Lower leg skin (tissue), 4 donors: Measurements from ENCODE around the gene ZRANB3. TPM values are rescaled to one million over a fixed set of nuclear protein-coding genes. Genes with fewer than 3 reads are reported as not detected.
"Not testable (repeated sequence)": the region's sequence is repeated elsewhere in the genome, so short reads cannot be mapped to it uniquely, and the experiment has no call there.

ENCODE experiments used
- DNase-seq, 2 donors: peaks; one replicate each; pipeline ENCODE4 v3.0.0-alpha.2; 2019; ENCODE audit warnings: low spot score in 2 of 2
- H3K4me3 ChIP-seq: fragments of 200-600 bp; sonication (generic); 2 replicates; pipeline ENCODE4 v1.5.1; 2017; ENCODE audit warnings: mild to moderate bottlenecking, low read depth; ENCODE audit not compliant: poor library complexity, severe bottlenecking
- POLR2A ChIP-seq, 2 donors: fragments of 450-650 bp; IDR thresholded peaks; one replicate each; pipeline ENCODE4 v1.6.1; 2016 to 2017; ENCODE audit warnings: antibody characterized with exemption in 2 of 2, mild to moderate bottlenecking in 1 of 2, moderate library complexity in 1 of 2
- WGBS, 2 donors: methylation state at CpG; one replicate each; pipeline ENCODE4 v1.1.5; 2018; 5-methylcytosine and 5-hydroxymethylcytosine counted together
- intact Hi-C: fragments of 100-400 bp; cut with DNase I; formaldehyde crosslinking; loops from one replicate; pipeline ENCODE4 v1.15.0; 2023; ENCODE audit warnings: low total_unique reads
- total RNA-seq, 4 donors: library from RNA; depleted of rRNA; stranded (reverse); fragments of >200 nt; gene quantifications; one replicate each; pipeline ENCODE4 v1.1.0, GENCODE V29; 2016
- TF ChIP-seq, protein P1 (sequence below), 3 donors: fragments of 450-650 bp; IDR thresholded peaks; one replicate each; pipeline ENCODE4 v1.5.1; 2016; ENCODE audit warnings: antibody characterized with exemption in 3 of 3, mild to moderate bottlenecking in 3 of 3, moderate library complexity in 2 of 3

ZRANB3 gene
- total RNA-seq, 4 donors from 2014 or later, result 2.1 to 8.1 (median 4.1) TPM

DNA sequence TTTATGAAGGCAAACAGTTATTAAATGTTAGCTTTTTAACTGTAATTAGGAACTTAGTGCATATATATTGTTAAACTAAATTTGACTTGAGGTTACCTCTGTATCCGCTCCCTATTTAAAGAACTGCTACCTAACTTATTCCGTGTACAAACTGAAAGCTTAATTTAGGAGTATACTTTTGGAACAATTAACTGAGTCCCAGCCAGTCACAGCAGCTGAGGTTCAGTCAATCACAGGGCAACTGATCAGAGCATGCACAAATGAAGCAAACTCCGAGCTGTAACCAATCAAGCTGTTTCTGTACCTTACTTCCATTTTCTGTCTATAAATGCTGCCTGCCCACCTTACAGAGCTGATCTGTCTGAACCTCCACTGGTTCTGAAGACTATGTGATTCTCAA lies 417.7 kb downstream of the ZRANB3 start:
- TF ChIP-seq POLR2A (IDR thresholded peaks at IDR 0.05), result no peak
- TF ChIP-seq, protein P1, sequence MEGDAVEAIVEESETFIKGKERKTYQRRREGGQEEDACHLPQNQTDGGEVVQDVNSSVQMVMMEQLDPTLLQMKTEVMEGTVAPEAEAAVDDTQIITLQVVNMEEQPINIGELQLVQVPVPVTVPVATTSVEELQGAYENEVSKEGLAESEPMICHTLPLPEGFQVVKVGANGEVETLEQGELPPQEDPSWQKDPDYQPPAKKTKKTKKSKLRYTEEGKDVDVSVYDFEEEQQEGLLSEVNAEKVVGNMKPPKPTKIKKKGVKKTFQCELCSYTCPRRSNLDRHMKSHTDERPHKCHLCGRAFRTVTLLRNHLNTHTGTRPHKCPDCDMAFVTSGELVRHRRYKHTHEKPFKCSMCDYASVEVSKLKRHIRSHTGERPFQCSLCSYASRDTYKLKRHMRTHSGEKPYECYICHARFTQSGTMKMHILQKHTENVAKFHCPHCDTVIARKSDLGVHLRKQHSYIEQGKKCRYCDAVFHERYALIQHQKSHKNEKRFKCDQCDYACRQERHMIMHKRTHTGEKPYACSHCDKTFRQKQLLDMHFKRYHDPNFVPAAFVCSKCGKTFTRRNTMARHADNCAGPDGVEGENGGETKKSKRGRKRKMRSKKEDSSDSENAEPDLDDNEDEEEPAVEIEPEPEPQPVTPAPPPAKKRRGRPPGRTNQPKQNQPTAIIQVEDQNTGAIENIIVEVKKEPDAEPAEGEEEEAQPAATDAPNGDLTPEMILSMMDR (IDR thresholded peaks at IDR 0.05), result no peak
- H3K4me3 ChIP-seq, result no peak overlapping the region
- DNase-seq, result no peak
- intact Hi-C loops, result loop anchor here (5.0 kb wide), 1 partner anchor 141 kb away; no protein-coding TSS in a partner anchor
- 95 to 100% methylated on average over 3 of the region's 3 CpGs for WGBS, 2 donors

DNA sequence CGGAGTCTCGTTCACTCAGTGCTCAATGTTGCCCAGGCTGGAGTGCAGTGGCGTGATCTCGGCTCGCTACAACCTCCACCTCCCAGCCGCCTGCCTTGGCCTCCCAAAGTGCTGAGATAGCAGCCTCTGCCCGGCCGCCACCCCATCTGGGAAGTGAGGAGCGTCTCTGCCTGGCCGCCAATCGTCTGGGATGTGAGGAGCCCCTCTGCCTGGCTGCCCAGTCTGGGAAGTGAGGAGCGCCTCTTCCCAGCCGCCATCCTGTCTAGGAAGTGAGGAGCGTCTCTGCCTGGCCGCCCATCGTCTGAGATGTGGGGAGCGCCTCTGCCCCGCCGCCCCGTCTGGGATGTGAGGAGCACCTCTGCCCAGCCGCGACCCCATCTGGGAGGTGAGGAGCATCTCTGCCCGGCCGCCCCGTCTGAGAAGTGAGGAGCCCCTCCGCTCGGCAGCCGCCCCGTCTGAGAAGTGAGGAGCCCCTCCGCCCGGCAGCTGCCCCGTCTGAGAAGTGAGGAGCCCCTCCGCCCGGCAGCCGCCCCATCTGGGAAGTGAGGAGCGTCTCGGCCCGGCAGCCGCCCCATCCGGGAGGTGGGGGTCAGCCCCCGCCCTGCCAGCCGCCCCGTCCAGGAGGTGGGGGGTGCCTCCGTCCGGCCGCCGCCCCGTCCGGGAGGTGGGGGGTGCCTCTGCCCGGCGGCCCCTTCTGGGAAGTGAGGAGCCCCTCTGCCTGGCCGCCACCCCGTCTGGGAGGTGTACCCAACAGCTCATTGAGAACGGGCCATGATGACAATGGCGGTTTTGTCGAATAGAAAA lies 425.3 kb downstream of the ZRANB3 start:
- intact Hi-C loops, DNase-seq, H3K4me3 ChIP-seq: not testable (repeated sequence)
- WGBS, 2 donors, result 96% methylated on average over 28 to 46 of the region's 56 CpGs

DNA sequence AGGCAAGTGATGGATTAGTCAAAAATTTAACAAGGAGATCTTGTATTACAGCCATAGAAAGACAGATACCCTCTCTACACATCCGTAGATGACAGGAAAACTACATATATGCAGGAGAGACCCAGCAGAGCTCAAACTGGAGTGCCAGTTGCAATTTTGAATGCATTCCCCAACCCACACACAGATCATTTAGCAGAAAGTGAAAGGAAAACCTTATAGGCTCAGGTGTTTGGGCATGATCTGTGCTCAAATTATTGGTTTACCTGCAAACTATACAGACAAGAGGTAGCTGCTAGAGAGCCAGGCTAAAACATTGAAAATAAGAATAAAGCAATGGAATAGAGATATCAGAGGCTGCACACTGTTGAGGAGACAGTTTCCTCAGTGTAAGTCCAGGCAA lies 427.2 kb downstream of the ZRANB3 start:
- H3K4me3 ChIP-seq, result no peak overlapping the region
- no peak for DNase-seq
- WGBS, 2 donors, result 6 to 97% methylated on average over 1 of the region's 1 CpG
- intact Hi-C loops, result no loop called here
- TF ChIP-seq, protein P1 (IDR thresholded peaks at IDR 0.05), result no peak
- TF ChIP-seq POLR2A (IDR thresholded peaks at IDR 0.05), result no peak

DNA sequence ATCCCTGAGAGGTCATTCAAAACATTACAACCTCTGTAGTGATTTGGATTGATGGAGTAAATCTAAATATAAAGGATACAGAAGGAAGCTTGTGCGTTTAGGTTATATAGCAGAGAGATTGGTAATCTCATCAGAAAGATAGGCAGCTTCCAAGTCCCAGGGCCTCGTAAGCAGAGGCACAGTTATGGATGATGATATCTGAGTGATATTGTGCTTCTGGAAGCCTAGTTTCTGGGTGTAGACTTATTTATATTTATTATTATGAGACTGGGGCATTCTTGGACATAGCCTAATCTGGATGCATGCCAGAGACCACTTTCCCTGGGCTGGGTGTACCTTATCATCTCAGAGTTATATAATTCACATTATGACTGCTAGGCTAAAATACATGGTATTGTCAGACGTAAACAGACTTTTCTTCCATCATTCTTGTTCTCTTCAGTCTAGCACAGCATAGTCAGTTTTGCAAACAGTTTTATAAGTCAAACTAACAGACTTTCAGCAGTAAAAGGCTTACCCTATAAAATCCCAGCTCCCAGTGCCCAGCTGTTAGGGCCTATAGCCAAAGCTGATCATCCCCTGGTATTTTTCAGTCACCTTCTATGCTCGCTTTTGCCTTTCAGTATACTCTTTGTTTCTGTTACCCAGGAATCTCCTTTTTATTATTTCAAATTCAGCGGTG lies 431.1 kb downstream of the ZRANB3 start:
- no peak for DNase-seq
- TF ChIP-seq, protein P1 (IDR thresholded peaks at IDR 0.05), result no peak
- no peak for TF ChIP-seq POLR2A (IDR thresholded peaks at IDR 0.05)
- H3K4me3 ChIP-seq, result no peak overlapping the region
- 92 to 95% methylated on average over 5 of the region's 5 CpGs for WGBS, 2 donors
- intact Hi-C loops, result no loop called here

DNA sequence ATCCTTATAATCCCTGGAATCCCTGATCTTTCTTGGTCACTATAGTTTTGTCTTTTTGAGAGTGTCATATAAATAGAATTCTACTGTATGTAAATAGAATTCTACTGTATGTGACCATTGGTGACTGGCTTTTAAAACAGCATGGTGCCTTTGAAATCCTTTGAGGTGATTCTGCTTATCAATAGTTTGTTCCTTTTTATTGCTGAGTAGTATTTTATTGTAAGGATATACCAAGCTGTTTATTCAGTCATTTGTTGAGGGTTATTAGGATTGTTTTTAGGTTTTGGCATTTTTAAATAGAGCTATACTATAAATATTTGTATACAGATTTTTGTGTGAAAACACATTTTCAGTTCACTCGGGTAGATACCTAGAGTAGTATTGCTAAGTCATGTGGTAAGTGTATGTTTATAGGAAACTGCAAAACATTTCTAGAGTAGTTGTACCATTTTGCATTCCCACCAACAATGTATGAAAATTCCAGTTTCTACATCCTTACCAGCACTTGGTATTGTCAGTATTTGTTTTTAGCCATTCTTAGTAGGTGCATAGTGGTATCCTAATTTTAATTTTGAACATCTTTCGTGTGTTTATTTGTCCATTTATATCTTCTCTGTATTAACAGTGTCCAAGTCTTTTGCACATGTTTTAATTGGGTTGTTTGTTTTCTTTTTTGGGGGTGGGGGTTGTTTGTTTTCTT lies 433.3 kb downstream of the ZRANB3 start:
- no peak for DNase-seq
- H3K4me3 ChIP-seq, result no peak overlapping the region
- TF ChIP-seq, protein P1 (IDR thresholded peaks at IDR 0.05), result no peak
- TF ChIP-seq POLR2A (IDR thresholded peaks at IDR 0.05), result no peak
- intact Hi-C loops, result no loop called here
- 96 to 99% methylated on average over 2 of the region's 2 CpGs for WGBS, 2 donors
